IMR-90 (cell line): ENCODE measurements around the gene ASMTL. TPM values are rescaled to one million over a fixed set of nuclear protein-coding genes. Genes with fewer than 3 reads are reported as not detected.

Source experiments
- ATAC-seq: fragments of 200-7000 bp; cut with Tn5 transposase; 2 replicates; pipeline ENCODE4 v1.9.1; 2020; ENCODE audit warnings: low read depth, mild to moderate bottlenecking, moderate library complexity
- BruUV-seq: library from RNA; stranded (reverse); fragments of 400-500 nt; replicated peaks from 2 replicates; lab custom pipeline; 2021; lab: Mats Ljungman, UMichigan
- CTCF ChIA-PET: fragments of 300-600 bp; formaldehyde crosslinking; extraction: SDS; loops from one replicate; lab custom pipeline; 2021; ENCODE audit warnings: antibody characterized with exemption; lab: Yijun Ruan, JAX
- POLR2A ChIA-PET: fragments of 300-600 bp; sonication (Branson Sonifier 250); formaldehyde crosslinking; loops from one replicate; lab custom pipeline; 2022; ENCODE audit warnings: antibody characterized with exemption; ENCODE audit not compliant: unreplicated experiment; lab: Charles Lee
- DNase-seq: peaks from one replicate; pipeline ENCODE4 v3.0.0; 2013
- H2AFZ ChIP-seq: replicated peaks from 2 replicates; pipeline ENCODE3; 2013; ENCODE audit warnings: low read length, mild to moderate bottlenecking; ENCODE audit not compliant: poor library complexity
- H2AK5ac ChIP-seq: 2 replicates; pipeline ENCODE4 v1.6.1; 2013; ENCODE audit warnings: low read depth, low read length, inconsistent platforms
- H2AK9ac ChIP-seq: replicated peaks from 2 replicates; pipeline ENCODE3; 2013; ENCODE audit warnings: mild to moderate bottlenecking, low read depth, low read length, moderate library complexity; ENCODE audit not compliant: poor library complexity
- H2BK120ac ChIP-seq: 2 replicates; pipeline ENCODE4 v1.6.1; 2013; ENCODE audit warnings: low read depth, low read length, inconsistent platforms
- H2BK15ac ChIP-seq: 3 replicates; pipeline ENCODE4 v1.6.1; 2013; ENCODE audit warnings: low read depth, low read length, inconsistent platforms
- H2BK20ac ChIP-seq: 2 replicates; pipeline ENCODE4 v1.6.1; 2013; ENCODE audit warnings: low read depth, mild to moderate bottlenecking, inconsistent platforms, low read length, moderate library complexity
- H2BK5ac ChIP-seq: 2 replicates; pipeline ENCODE4 v1.6.1; 2013; ENCODE audit warnings: mild to moderate bottlenecking, low read depth, low read length, inconsistent platforms; ENCODE audit not compliant: poor library complexity, severe bottlenecking
- H3K14ac ChIP-seq: replicated peaks from 2 replicates; pipeline ENCODE4 v1.6.1; 2013; ENCODE audit warnings: low read depth, low read length, inconsistent platforms
- H3K18ac ChIP-seq: 2 replicates; pipeline ENCODE4 v1.6.1; 2013; ENCODE audit warnings: low read depth, low read length, control low read depth
- H3K23ac ChIP-seq: 2 replicates; pipeline ENCODE4 v1.6.1; 2013; ENCODE audit warnings: low read depth, low read length, inconsistent platforms
- H3K27ac ChIP-seq: 2 replicates; pipeline ENCODE4 v1.5.1; 2013; ENCODE audit warnings: mild to moderate bottlenecking, control low read depth, low read length; ENCODE audit not compliant: insufficient read depth
- H3K27me3 ChIP-seq: 2 replicates; pipeline ENCODE4 v1.6.1; 2013; ENCODE audit warnings: low read length; ENCODE audit not compliant: control insufficient read depth, insufficient read depth
- H3K36me3 ChIP-seq: 2 replicates; pipeline ENCODE4 v1.6.1; 2013; ENCODE audit warnings: low read length, mixed read lengths; ENCODE audit not compliant: control insufficient read depth, insufficient read depth
- H3K4ac ChIP-seq: 2 replicates; pipeline ENCODE4 v1.6.1; 2013; ENCODE audit warnings: low read depth, low read length, inconsistent platforms
- H3K4me1 ChIP-seq: 2 replicates; pipeline ENCODE4 v1.6.1; 2013; ENCODE audit warnings: low read length, mixed read lengths; ENCODE audit not compliant: control insufficient read depth, insufficient read depth
- H3K4me2 ChIP-seq: 2 replicates; pipeline ENCODE4 v1.6.1; 2013; ENCODE audit warnings: low read depth, mild to moderate bottlenecking, control low read depth, low read length, moderate library complexity
- H3K4me3 ChIP-seq: 2 replicates; pipeline ENCODE4 v1.5.1; 2013; ENCODE audit warnings: low read depth, mild to moderate bottlenecking, control low read depth, low read length, moderate library complexity; ENCODE audit not compliant: insufficient read depth
- H3K56ac ChIP-seq: 2 replicates; pipeline ENCODE4 v1.6.1; 2013; ENCODE audit warnings: low read length, inconsistent platforms; ENCODE audit not compliant: insufficient read depth; ENCODE audit errors: extremely low read depth
- H3K79me1 ChIP-seq, 2 experiments: 2 replicates each; pipeline ENCODE4 v1.6.1; 2013; ENCODE audit warnings: low read length in 2 of 2, inconsistent platforms in 1 of 2, low read depth in 1 of 2
- H3K9ac ChIP-seq: 2 replicates; pipeline ENCODE4 v1.6.1; 2013; ENCODE audit warnings: low read depth, low read length, control low read depth
- H3K9me1 ChIP-seq: 2 replicates; pipeline ENCODE4 v1.6.1; 2013; ENCODE audit warnings: low read length, inconsistent platforms; ENCODE audit not compliant: insufficient read depth
- H3K9me3 ChIP-seq: 2 replicates; pipeline ENCODE4 v1.6.1; 2013; ENCODE audit warnings: low read length; ENCODE audit not compliant: control insufficient read depth, insufficient read depth
- H4K20me1 ChIP-seq: 2 replicates; pipeline ENCODE4 v1.6.1; 2013; ENCODE audit warnings: low read length, inconsistent platforms; ENCODE audit not compliant: insufficient read depth
- H4K5ac ChIP-seq: 2 replicates; pipeline ENCODE4 v1.6.1; 2013; ENCODE audit warnings: mild to moderate bottlenecking, low read depth, low read length, control low read depth
- H4K8ac ChIP-seq, 2 experiments: 2 replicates each; pipeline ENCODE4 v1.6.1; 2013; ENCODE audit warnings: low read depth in 2 of 2, low read length in 2 of 2, control low read depth in 1 of 2, inconsistent platforms in 1 of 2
- H4K91ac ChIP-seq: 2 replicates; pipeline ENCODE4 v1.6.1; 2013; ENCODE audit warnings: low read depth, low read length, inconsistent platforms; ENCODE audit not compliant: insufficient read depth
- BHLHE40 ChIP-seq: fragments of 150-350 bp; IDR thresholded peaks from 2 replicates; pipeline ENCODE4 v1.6.1; 2016; ENCODE audit warnings: mild to moderate bottlenecking, low read depth, low read length
- CEBPB ChIP-seq: IDR thresholded peaks from 2 replicates; pipeline ENCODE4 v1.6.1; 2012; ENCODE audit warnings: low read depth, low read length, improper control_type of control experiment
- CHD1 ChIP-seq: IDR thresholded peaks from 2 replicates; pipeline ENCODE4 v1.6.1; 2012; ENCODE audit warnings: low read depth, low read length, improper control_type of control experiment
- FOS ChIP-seq: fragments of 150-350 bp; IDR thresholded peaks from 2 replicates; pipeline ENCODE4 v1.6.1; 2016; ENCODE audit warnings: low read depth, low read length
- MAFK ChIP-seq: IDR thresholded peaks from 2 replicates; pipeline ENCODE4 v1.6.1; 2012; ENCODE audit warnings: low read depth, low read length, improper control_type of control experiment
- MAZ ChIP-seq: IDR thresholded peaks from 2 replicates; pipeline ENCODE4 v1.6.1; 2012; ENCODE audit warnings: low read depth, mild to moderate bottlenecking, low read length, improper control_type of control experiment, moderate library complexity, borderline replicate concordance
- MXI1 ChIP-seq: IDR thresholded peaks from 2 replicates; pipeline ENCODE4 v1.6.1; 2012; ENCODE audit warnings: low read depth, mild to moderate bottlenecking, low read length, moderate library complexity, borderline replicate concordance
- NFE2L2 ChIP-seq: fragments of 150-350 bp; IDR thresholded peaks from 2 replicates; pipeline ENCODE4 v1.6.1; 2016; ENCODE audit warnings: low read depth, mild to moderate bottlenecking, low read length
- POLR2A ChIP-seq: IDR thresholded peaks from 2 replicates; pipeline ENCODE4 v1.6.1; 2012; ENCODE audit warnings: mild to moderate bottlenecking, low read depth, low read length
- RAD21 ChIP-seq: IDR thresholded peaks from 2 replicates; pipeline ENCODE4 v1.6.1; 2012; ENCODE audit warnings: low read length, improper control_type of control experiment
- RCOR1 ChIP-seq: IDR thresholded peaks from 2 replicates; pipeline ENCODE4 v1.6.1; 2012; ENCODE audit warnings: mild to moderate bottlenecking, low read length, improper control_type of control experiment; ENCODE audit not compliant: insufficient replicate concordance
- RFX5 ChIP-seq: IDR thresholded peaks from 2 replicates; pipeline ENCODE4 v1.8.0; 2012; ENCODE audit warnings: low read depth, mild to moderate bottlenecking, low read length, moderate library complexity
- SMC3 ChIP-seq: fragments of 150-350 bp; IDR thresholded peaks from 2 replicates; pipeline ENCODE4 v1.6.1; 2016; ENCODE audit warnings: low read depth, mild to moderate bottlenecking, antibody characterized with exemption, low read length, moderate library complexity
- WGBS, 2 experiments: methylation state at CpG; one replicate each; pipeline versions ENCODE4 v1.1.5 to v1.1.7; 2013; ENCODE audit warnings: missing lambda C conversion rate in 2 of 2; ENCODE audit not compliant: insufficient read length in 1 of 2; ENCODE audit errors: extremely low coverage in 2 of 2; 5-methylcytosine and 5-hydroxymethylcytosine counted together
- dilution Hi-C: fragments of 300-500 bp; cut with HindIII; formaldehyde crosslinking; loops from one replicate; pipeline ENCODE4 v1.14.3; 2018; ENCODE audit warnings: low sequenced_read_pairs; ENCODE audit not compliant: unreplicated experiment
- in situ Hi-C: fragments of 300-500 bp; cut with MboI; formaldehyde crosslinking; loops from 3 replicates; pipeline ENCODE4 v1.14.3; 2019; ENCODE audit warnings: low sequenced_read_pairs, inconsistent platforms, mixed read lengths
- intact Hi-C: fragments of 100-400 bp; cut with micrococcal nuclease; formaldehyde crosslinking; loops from 2 replicates; pipeline ENCODE4 v1.10.0; 2022
- polyA plus RNA-seq, 3 experiments: library from polyadenylated mRNA; depleted of rRNA; stranded (reverse); fragments of >200 nt; gene quantifications; 2 replicates each; pipeline ENCODE4 v1.2.3, GENCODE V29; 2012; ENCODE audit warnings: low replicate concordance in 1 of 3
- total RNA-seq: library from RNA; depleted of rRNA; stranded (reverse); fragments of >200 nt; gene quantifications from 2 replicates; pipeline ENCODE4 v1.2.3, GENCODE V29; 2012
- TF ChIP-seq, protein P1 (sequence below): fragments of 150-350 bp; IDR thresholded peaks from 2 replicates; pipeline ENCODE4 v1.6.1; 2016; ENCODE audit warnings: low read depth, mild to moderate bottlenecking, low read length, moderate library complexity, borderline replicate concordance
- TF ChIP-seq, protein P2 (sequence below): fragments of 150-350 bp; IDR thresholded peaks from 2 replicates; pipeline ENCODE4 v1.6.1; 2017; ENCODE audit warnings: mild to moderate bottlenecking, antibody characterized with exemption, low read length, low read depth
- TF ChIP-seq, protein P3 (sequence below): conservative IDR thresholded peaks from 2 replicates; pipeline ENCODE4 v1.5.1; 2012; ENCODE audit warnings: mild to moderate bottlenecking, low read depth, low read length, improper control_type of control experiment

The ASMTL gene
- total and polyA plus RNA-seq, 2 of the 4 experiments (the other 2 are of a cell fraction) = 13.4 to 33.4 TPM

DNA sequence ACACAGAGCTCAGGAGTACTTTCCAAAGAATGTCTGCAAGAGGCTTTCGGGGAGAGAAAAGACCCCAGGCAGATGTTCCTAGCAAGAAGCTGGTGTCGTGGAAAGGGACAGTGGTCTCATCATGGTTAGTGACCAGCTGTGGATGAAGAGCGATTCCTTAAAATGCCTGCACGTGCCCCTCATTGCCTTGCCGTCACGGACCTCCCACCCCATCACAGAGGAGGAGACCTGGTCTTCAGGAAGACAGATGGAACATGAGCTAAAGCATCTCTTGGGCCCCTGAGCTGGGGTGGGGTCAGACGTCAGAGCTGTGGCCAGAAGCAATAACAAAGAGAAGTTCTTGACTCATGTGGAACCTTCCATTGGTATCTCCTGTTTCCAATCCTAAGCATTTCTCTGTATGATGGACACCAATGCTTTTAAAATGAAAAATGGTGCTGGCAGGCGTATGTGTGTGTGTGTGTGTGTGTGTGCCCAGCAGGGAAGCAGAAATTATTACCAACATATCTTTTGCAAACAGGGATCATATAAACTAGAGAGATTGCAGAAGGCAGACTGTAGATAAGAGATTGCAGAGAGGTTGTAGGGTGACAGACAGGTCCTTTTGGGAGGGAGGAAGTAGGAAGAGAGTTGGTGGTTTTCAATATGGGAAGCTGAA lies 25.2 kb upstream of the ASMTL start:
- H4K8ac ChIP-seq = no peak overlapping the region
- no peak overlapping the region for H3K9ac ChIP-seq
- no peak overlapping the region for H2BK5ac ChIP-seq
- H3K14ac ChIP-seq = no peak overlapping the region
- H4K20me1 ChIP-seq = no peaks in the 10 kb centered on the region
- H4K5ac ChIP-seq = no peak overlapping the region
- no peak overlapping the region for H2BK20ac ChIP-seq
- no peak overlapping the region for H3K4me2 ChIP-seq
- DNase-seq = no peak
- no peak overlapping the region for H2AFZ ChIP-seq
- no peak overlapping the region for H3K4me3 ChIP-seq
- H3K36me3 ChIP-seq = no peaks in the 10 kb centered on the region
- dilution Hi-C loops = no loop called here
- no peak overlapping the region for H2AK5ac ChIP-seq
- CTCF ChIA-PET = no interaction called here
- no peaks in the 10 kb centered on the region for H3K79me1 ChIP-seq
- no peak overlapping the region for H2BK120ac ChIP-seq
- no peak for ATAC-seq
- H3K23ac ChIP-seq = no peak overlapping the region
- H4K91ac ChIP-seq = no peak overlapping the region
- no peak overlapping the region for H3K56ac ChIP-seq
- H3K9me3 ChIP-seq = 0 out of 2 replicates have a peak, but pooled peaks cover 1% of the 10 kb centered on the region
- peak overlapping the region; percentile 70 for H2AK9ac ChIP-seq
- H3K4me1 ChIP-seq = no peaks in the 10 kb centered on the region
- no TSS peak for BruUV-seq
- no peak overlapping the region for H3K18ac ChIP-seq
- in situ Hi-C loops = no loop called here
- intact Hi-C loops = no loop called here
- H3K27me3 ChIP-seq = no peaks in the 10 kb centered on the region
- 49% methylated on average over 3 of the region's 8 CpGs; no CpG with 5 or more reads in 1 of the 2 experiments for WGBS, 2 experiments
- H3K4ac ChIP-seq = no peak overlapping the region
- POLR2A ChIA-PET = no interaction called here
- H2BK15ac ChIP-seq = no peak overlapping the region
- no peaks in the 10 kb centered on the region for H3K9me1 ChIP-seq
- H3K27ac ChIP-seq = no peak overlapping the region
- TF ChIP-seq, protein P1, sequence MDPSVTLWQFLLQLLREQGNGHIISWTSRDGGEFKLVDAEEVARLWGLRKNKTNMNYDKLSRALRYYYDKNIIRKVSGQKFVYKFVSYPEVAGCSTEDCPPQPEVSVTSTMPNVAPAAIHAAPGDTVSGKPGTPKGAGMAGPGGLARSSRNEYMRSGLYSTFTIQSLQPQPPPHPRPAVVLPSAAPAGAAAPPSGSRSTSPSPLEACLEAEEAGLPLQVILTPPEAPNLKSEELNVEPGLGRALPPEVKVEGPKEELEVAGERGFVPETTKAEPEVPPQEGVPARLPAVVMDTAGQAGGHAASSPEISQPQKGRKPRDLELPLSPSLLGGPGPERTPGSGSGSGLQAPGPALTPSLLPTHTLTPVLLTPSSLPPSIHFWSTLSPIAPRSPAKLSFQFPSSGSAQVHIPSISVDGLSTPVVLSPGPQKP = no peak
- no peak for TF ChIP-seq POLR2A
- TF ChIP-seq NFE2L2 = no peak
- no peak for TF ChIP-seq RAD21
- no peak for TF ChIP-seq MXI1
- TF ChIP-seq CEBPB = no peak
- TF ChIP-seq, protein P2, sequence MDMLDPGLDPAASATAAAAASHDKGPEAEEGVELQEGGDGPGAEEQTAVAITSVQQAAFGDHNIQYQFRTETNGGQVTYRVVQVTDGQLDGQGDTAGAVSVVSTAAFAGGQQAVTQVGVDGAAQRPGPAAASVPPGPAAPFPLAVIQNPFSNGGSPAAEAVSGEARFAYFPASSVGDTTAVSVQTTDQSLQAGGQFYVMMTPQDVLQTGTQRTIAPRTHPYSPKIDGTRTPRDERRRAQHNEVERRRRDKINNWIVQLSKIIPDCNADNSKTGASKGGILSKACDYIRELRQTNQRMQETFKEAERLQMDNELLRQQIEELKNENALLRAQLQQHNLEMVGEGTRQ = no peak
- no peak for TF ChIP-seq RFX5
- no peak for TF ChIP-seq BHLHE40
- no peak for TF ChIP-seq SMC3
- no peak for TF ChIP-seq FOS
- no peak for TF ChIP-seq RCOR1
- no peak for TF ChIP-seq CHD1
- TF ChIP-seq MAZ = no peak
- TF ChIP-seq, protein P3, sequence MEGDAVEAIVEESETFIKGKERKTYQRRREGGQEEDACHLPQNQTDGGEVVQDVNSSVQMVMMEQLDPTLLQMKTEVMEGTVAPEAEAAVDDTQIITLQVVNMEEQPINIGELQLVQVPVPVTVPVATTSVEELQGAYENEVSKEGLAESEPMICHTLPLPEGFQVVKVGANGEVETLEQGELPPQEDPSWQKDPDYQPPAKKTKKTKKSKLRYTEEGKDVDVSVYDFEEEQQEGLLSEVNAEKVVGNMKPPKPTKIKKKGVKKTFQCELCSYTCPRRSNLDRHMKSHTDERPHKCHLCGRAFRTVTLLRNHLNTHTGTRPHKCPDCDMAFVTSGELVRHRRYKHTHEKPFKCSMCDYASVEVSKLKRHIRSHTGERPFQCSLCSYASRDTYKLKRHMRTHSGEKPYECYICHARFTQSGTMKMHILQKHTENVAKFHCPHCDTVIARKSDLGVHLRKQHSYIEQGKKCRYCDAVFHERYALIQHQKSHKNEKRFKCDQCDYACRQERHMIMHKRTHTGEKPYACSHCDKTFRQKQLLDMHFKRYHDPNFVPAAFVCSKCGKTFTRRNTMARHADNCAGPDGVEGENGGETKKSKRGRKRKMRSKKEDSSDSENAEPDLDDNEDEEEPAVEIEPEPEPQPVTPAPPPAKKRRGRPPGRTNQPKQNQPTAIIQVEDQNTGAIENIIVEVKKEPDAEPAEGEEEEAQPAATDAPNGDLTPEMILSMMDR = no peak
- no peak for TF ChIP-seq MAFK
